ENCODE measurements around the gene PGC. TPM values are rescaled to one million over a fixed set of nuclear protein-coding genes. Genes with fewer than 3 reads are reported as not detected.

PGC gene
- total and polyA plus RNA-seq, 5 donors: 0.42 to 1.00 TPM; not detected in 3

DNA sequence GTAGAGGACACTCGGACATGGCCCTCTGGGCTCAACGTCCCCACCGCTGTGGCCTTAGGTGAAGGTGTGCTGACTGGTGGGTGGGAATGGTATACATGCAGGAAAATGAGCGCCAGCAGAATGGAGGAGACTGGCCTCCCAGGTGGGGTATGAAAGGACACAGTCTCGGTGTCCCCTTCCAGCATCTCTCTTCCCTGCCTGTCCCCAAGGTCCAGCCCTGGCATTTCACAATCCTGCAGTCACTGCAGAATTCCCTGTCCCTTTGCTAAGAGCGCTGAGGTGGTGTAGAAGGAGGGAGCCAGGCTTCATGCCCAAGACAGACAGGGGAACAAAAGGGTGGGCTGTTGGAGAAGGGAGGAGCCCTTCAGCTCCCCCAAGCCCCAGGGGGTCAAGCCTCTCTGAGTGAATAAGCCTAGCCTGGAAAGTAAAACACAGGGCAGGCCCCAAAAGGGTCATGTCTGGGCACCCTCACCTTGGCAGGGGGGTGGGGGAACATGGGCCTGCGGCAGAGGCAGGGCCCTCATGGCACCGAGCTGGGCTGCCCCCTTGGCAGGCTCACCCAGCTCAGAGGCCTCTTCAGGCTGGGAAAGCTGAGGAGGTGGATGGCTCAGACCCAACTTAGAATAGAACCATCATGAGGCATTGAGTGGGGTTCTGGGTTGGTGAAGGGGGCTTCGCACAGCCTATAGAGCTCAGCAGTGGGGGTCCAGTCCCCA lies 35.7 kb downstream of the PGC start:
- intact Hi-C loops (cut with DNase I): no loop called here
- 89% methylated on average over 9 of the region's 9 CpGs for WGBS
- ATAC-seq (no peak), DNase-seq (no peak)
- no peaks in the 10 kb centered on the region for H3K9me3 ChIP-seq (ENCODE audit: control insufficient read depth, low read length)
- H3K27ac ChIP-seq (ENCODE audit: low read length): peak overlapping the region; percentile 73
- no peak overlapping the region for H3K4me3 ChIP-seq (ENCODE audit: low read length)
- peaks cover 32% of the 10 kb centered on the region for H3K4me1 ChIP-seq (ENCODE audit: control insufficient read depth, insufficient read depth, low read length)
- H3K27me3 ChIP-seq (ENCODE audit: control insufficient read depth, insufficient read depth): no peaks in the 10 kb centered on the region

DNA sequence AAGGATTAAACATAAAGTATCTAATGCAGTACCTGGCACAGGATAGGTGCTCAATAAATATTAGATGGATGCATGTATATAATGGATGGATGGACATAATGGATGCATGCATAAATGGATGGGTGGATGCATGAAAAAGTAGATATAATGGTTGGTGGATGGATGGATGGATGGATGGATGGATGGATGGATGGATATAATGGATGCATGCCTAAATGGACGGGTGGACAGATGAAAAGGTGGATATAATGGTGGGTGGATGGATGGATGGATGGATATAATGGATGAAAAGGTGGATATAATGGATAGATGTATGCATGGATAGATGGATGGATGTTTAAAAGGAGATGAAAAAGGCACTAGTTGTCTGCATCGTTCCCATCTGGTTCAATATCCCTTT lies 37.8 kb downstream of the PGC start:
- Histone ChIP-seq H3K27ac (ENCODE audit: low read length) (no peak overlapping the region), H3K4me1 (ENCODE audit: control insufficient read depth, insufficient read depth, low read length) (peaks cover 29% of the 10 kb centered on the region), H3K9me3 (ENCODE audit: control insufficient read depth, low read length) (no peaks in the 10 kb centered on the region), H3K4me3 (ENCODE audit: low read length) (no peak overlapping the region), H3K27me3 (ENCODE audit: control insufficient read depth, insufficient read depth) (no peaks in the 10 kb centered on the region)
- intact Hi-C loops (cut with DNase I): no loop called here
- 96% methylated on average over 2 of the region's 2 CpGs for WGBS
- ATAC-seq (no peak), DNase-seq (no peak)

DNA sequence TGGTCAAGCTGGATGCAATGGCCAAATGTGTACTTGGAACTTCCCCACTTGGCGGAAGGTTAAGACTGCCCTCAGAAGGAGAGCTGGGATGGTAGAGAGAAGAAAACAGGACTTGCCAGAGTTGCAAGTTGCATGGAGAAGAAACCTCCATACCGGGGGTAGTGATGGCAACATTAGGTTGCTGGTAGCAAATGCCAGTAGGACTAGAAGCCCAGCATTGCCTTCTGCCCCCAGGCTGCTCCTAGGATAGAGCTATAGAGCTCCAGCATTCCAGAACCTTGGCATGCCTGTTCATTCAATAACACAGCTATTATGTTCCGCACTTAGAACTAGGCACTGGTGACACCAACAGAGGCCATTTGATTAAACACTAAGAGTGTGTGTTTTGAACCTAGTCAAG lies 38.3 kb downstream of the PGC start:
- Histone ChIP-seq H3K27ac (ENCODE audit: low read length) (no peak overlapping the region), H3K4me1 (ENCODE audit: control insufficient read depth, insufficient read depth, low read length) (peaks cover 27% of the 10 kb centered on the region), H3K4me3 (ENCODE audit: low read length) (no peak overlapping the region), H3K27me3 (ENCODE audit: control insufficient read depth, insufficient read depth) (no peaks in the 10 kb centered on the region), H3K9me3 (ENCODE audit: control insufficient read depth, low read length) (no peaks in the 10 kb centered on the region)
- no peak for DNase-seq
- 93% methylated on average over 3 of the region's 3 CpGs for WGBS
- no peak for ATAC-seq
- intact Hi-C loops (cut with DNase I): no loop called here

DNA sequence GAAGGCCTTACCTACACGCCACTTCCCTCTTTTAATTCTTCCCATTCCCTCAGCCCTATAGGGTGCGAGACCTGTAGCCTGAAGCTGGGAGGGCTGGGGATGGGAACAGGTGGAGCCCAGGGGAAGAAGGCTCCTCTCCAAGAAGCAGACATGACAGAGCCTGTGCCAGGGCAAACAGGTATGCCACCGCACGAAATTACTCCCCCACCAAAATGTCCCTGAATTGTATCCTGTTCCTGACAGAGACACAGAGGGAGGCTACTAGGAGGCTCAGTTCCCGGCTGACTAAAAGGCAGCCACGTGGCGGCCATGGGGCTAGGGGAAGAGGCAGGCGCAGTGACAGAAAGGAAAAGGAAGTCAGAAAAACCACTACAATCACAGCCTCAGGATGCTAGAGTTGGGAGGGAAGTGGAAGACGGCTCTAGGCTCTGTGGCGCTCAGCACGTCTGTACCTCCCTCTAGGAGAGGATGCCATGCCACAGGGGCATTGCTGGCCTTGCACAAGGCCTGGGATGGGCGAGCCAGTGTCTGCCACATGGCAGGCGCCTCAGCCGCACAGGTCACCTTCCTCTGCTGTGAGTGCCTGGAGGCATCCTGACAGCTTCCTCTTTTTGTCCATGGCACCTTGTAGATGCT lies 39.5 kb downstream of the PGC start:
- H3K4me1 ChIP-seq (ENCODE audit: control insufficient read depth, insufficient read depth, low read length): peaks cover 22% of the 10 kb centered on the region
- 55% methylated on average over 14 of the region's 14 CpGs for WGBS
- H3K4me3 ChIP-seq (ENCODE audit: low read length): no peak overlapping the region
- peak in 2 of 3 donors; percentile 75 to 77 for DNase-seq
- intact Hi-C loops (cut with DNase I): loop anchor here in 2 of 4 donors (2.0 kb wide), 1 partner anchor 27 kb away; the partner anchor contains the start of gene TFEB (in 2 of the 2)
- H3K9me3 ChIP-seq (ENCODE audit: control insufficient read depth, low read length): no peaks in the 10 kb centered on the region
- no peaks in the 10 kb centered on the region for H3K27me3 ChIP-seq (ENCODE audit: control insufficient read depth, insufficient read depth)
- no peak for ATAC-seq
- H3K27ac ChIP-seq (ENCODE audit: low read length): peak overlapping the region; percentile 59

DNA sequence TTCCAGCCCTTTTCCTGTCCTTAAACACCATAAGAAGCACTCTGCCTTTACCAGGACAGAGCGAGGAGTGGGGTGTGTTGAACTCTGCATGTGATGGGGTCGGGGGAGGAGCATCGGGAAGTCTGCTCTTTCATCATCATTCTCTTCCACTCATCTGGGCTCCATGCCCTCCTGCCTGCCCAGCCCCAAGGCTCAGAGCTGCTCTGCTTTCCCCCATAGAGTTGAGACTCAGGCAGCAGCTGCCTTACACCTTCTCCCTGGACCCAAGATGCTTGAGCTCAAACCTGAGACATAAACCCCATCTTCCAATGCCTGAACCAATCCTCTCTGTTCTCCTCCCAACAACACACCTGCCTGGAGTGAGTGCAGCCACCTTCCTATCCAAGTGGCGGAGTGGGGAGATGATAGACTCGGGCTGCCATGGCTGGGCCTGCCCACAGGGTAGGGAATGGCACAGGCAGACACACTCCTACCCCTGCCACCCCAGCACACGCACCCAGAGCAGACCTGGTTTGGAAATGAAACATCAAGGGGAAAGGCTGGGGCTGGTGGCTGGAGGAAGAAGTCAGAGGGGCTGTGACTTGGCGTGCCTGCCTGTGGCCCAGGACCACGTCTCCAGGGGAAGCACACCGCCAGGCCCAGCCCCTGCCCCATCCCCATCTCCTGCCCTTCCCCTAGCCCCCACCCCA lies 40.2 kb downstream of the PGC start:
- H3K4me3 ChIP-seq (ENCODE audit: low read length): no peak overlapping the region
- intact Hi-C loops (cut with DNase I): loop anchor here in 2 of 4 donors (2.0 kb wide), 1 partner anchor 28 kb away; the partner anchor contains the start of gene TFEB (in 2 of the 2)
- 72% methylated on average over 9 of the region's 9 CpGs for WGBS
- H3K27ac ChIP-seq (ENCODE audit: low read length): peak overlapping the region; percentile 59
- ATAC-seq (peak; percentile 41 to 46), DNase-seq (no peak)
- H3K27me3 ChIP-seq (ENCODE audit: control insufficient read depth, insufficient read depth): no peaks in the 10 kb centered on the region
- no peaks in the 10 kb centered on the region for H3K9me3 ChIP-seq (ENCODE audit: control insufficient read depth, low read length)
- peaks cover 22% of the 10 kb centered on the region for H3K4me1 ChIP-seq (ENCODE audit: control insufficient read depth, insufficient read depth, low read length)

DNA sequence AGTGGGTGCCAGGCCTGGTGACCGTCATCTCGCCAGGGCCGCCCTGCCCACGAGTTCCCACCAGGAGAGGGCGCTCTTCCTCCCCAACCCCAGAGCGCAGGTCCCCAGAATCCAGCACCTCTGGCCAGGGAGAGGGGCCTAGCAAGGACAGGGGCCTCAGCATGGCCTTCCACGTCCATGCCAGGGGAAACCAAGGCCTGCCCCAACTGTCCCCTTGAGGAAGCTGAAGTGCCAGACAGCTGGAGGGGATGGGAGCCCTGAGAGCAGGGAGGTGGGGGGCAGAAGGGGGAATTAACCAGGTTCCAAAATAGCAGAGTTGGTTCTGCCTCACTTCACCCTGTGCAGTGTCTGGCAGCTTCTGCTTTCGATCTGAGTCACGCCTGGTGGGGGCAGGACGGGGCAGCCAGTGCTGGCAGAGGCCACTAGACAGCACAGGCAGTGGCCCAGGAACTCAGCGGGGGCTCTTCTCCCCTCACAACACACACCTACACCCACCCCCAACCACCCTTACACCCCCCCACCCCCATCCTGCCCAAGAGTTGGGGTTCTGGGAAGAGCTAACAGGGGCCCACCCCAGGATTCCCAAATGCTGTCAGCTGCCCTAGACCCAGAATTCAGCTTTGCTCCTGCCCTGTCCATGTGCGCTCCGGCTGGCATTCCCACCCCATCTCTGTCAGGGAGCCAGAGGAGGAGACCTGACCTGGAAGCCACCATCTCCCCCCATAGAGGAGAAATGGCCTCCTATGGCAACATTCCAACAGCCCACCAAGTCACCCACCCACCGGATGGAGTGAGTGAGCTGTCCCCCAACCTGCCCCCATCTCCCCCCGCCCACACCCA lies 41.0 kb downstream of the PGC start:
- DNase-seq (peak; percentile 81 to 92 (median 92)), ATAC-seq (peak; percentile 86 to 89)
- Histone ChIP-seq H3K4me1 (ENCODE audit: control insufficient read depth, insufficient read depth, low read length) (peaks cover 19% of the 10 kb centered on the region), H3K27me3 (ENCODE audit: control insufficient read depth, insufficient read depth) (no peaks in the 10 kb centered on the region), H3K9me3 (ENCODE audit: control insufficient read depth, low read length) (no peaks in the 10 kb centered on the region), H3K4me3 (ENCODE audit: low read length) (no peak overlapping the region), H3K27ac (ENCODE audit: low read length) (peak overlapping the region; percentile 59)
- WGBS: 49% methylated on average over 15 of the region's 15 CpGs
- intact Hi-C loops (cut with DNase I): loop anchor here in 2 of 4 donors (2.0 kb wide), 1 partner anchor 29 kb away; the partner anchor contains the start of gene TFEB (in 2 of the 2)

DNA sequence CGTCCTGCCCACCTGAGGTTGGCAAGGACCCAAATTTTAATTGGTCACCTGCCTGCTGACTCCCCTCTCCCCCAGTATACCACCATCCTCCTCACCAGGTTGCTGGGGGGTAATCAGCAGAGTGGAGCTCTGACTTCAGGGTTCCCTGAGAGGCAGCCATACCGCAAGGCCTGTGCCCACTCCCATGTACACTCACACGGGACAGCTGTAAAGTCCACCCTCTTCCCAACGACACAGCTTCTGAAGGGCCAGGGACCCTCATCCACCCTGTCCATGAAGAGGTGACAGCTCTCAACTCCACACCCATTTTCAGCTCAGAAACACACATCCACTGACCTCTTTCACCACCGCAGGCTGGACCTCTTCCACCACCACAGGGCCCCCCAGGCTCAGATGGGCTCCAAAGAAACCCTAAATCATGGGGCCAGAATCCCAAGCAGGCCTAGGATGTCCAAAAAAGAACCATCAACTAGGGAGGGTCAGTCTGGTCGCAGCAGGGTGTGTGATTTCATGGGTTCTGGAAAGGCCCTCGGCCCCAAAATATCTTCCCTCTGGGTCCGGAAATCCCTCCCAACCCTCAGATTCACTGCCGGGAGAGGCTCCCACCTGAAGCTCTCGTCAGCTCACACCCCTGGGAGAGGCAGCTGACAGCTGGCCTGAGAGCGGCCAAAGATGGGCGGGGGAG lies 41.7 kb downstream of the PGC start:
- DNase-seq (no peak), ATAC-seq (no peak)
- Histone ChIP-seq H3K4me3 (ENCODE audit: low read length) (no peak overlapping the region), H3K27ac (ENCODE audit: low read length) (peak overlapping the region; percentile 76), H3K4me1 (ENCODE audit: control insufficient read depth, insufficient read depth, low read length) (peaks cover 24% of the 10 kb centered on the region), H3K9me3 (ENCODE audit: control insufficient read depth, low read length) (no peaks in the 10 kb centered on the region), H3K27me3 (ENCODE audit: control insufficient read depth, insufficient read depth) (no peaks in the 10 kb centered on the region)
- 59% methylated on average over 12 of the region's 12 CpGs for WGBS
- intact Hi-C loops (cut with DNase I): no loop called here

DNA sequence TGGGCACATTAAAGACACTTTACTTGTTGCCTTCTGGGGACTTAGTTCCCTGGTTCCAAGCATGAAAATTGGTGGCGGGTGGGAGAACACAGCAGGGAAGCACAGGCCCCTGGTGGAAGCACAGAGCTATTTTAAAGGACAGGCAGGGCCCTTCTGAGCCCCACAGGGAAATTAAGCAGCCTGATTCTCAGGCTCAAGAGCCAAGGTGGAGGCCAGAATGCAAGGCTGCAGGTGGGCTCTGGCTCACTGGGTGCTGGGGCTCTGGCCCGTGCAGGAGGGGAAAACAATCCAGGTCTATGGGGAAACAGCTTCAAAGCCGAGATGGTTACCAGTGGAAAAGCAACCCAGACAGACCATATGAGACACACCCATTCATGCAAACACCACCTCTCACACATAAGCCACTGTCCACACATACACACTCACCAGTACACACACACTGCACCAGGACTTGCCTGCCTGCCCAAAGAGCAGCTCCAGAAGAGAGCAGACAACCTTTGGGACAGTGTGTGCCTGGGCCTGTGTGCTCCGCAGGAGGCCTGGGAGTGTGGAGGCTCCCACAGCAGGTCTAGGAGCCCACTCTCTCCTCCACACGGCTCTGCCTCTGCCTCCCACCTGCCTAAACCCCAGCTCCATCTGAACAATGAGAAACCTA lies 42.4 kb downstream of the PGC start:
- DNase-seq: no peak
- ATAC-seq: no peak

DNA sequence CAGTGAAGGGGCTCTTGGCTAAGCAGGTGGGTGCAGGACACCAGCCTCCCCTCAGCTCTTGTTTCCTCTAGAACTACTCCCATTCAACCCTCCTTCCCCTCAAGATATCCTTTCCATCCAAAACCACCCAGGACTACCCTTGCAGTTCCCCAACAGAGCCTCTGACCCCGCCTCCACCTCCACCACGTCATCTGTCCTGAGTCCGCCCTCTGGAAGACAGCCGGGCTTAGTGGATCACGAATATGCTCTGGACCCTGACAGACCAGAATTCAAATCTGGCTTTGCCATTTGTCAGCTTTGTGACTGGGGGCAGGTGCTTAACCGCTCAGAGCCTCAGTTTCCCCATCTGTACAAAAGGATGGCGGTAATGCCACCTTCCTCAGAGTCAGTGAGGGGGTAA lies 43.2 kb downstream of the PGC start:
- DNase-seq (no peak), ATAC-seq (no peak)
- WGBS: 74% methylated on average over 7 of the region's 7 CpGs
- Histone ChIP-seq H3K27me3 (ENCODE audit: control insufficient read depth, insufficient read depth) (no peaks in the 10 kb centered on the region), H3K27ac (ENCODE audit: low read length) (no peak overlapping the region), H3K4me1 (ENCODE audit: control insufficient read depth, insufficient read depth, low read length) (peaks cover 24% of the 10 kb centered on the region), H3K4me3 (ENCODE audit: low read length) (no peak overlapping the region), H3K9me3 (ENCODE audit: control insufficient read depth, low read length) (no peaks in the 10 kb centered on the region)
- intact Hi-C loops (cut with DNase I): no loop called here

More for the DNA sequence above, 42.4 kb downstream of the PGC start:
- no peaks in the 10 kb centered on the region for H3K9me3 ChIP-seq (ENCODE audit: control insufficient read depth, low read length)
- WGBS: 83% methylated on average over 5 of the region's 5 CpGs
- intact Hi-C loops (cut with DNase I): no loop called here
- H3K4me3 ChIP-seq (ENCODE audit: low read length): no peak overlapping the region
- no peaks in the 10 kb centered on the region for H3K27me3 ChIP-seq (ENCODE audit: control insufficient read depth, insufficient read depth)
- peaks cover 24% of the 10 kb centered on the region for H3K4me1 ChIP-seq (ENCODE audit: control insufficient read depth, insufficient read depth, low read length)
- H3K27ac ChIP-seq (ENCODE audit: low read length): peak overlapping the region; percentile 76

Measured in right cardiac atrium (tissue), 5 donors.